Endothelial cell of coronary artery (primary cell): Measurements from ENCODE around the gene SMTN. TPM values are rescaled to one million over a fixed set of nuclear protein-coding genes. Genes with fewer than 3 reads are reported as not detected.

Source experiments
- total RNA-seq: library from RNA; depleted of rRNA; stranded (reverse); fragments of >200 nt; gene quantifications from 2 replicates; pipeline ENCODE4 v1.2.3, GENCODE V29; 2014

The SMTN gene
- total RNA-seq = 121 and 146 TPM in 2 replicates

GRCh38 chr22:31080848-31081649, at the start of gene SMTN:
SMTN (plus strand) TSS chr22:31081318; CDS start chr22:31083259, 1,941 bp downstream.

GRCh38 chr22:31107178-31107893, 26.2 kb downstream of the SMTN start, which contains the start of gene SELENOM:
SELENOM (minus strand) TSS chr22:31107568; CDS start chr22:31107505, 63 bp downstream.

GRCh38 chr22:31122532-31123291, 41.6 kb downstream of the SMTN start, which contains the start of gene INPP5J:
INPP5J (plus strand) TSS chr22:31122966; CDS start chr22:31123015, 49 bp downstream.

GRCh38 chr22:31139866-31140716, 59.0 kb downstream of the SMTN start, which contains the start of gene PLA2G3:
PLA2G3 (minus strand) TSS chr22:31140508; CDS start chr22:31140354, 154 bp downstream.

Other genes starting within 250 kb of the SMTN start
- gene MORC2, start 112.5 kb upstream of the SMTN start, total RNA-seq = 13.1 and 18.4 TPM in 2 replicates
- 26.4 and 34.4 TPM in 2 replicates for gene TUG1, start 112.1 kb upstream of the SMTN start, total RNA-seq
- 38.3 and 46.0 TPM in 2 replicates for gene SELENOM, start 26.2 kb downstream of the SMTN start, total RNA-seq
- gene INPP5J, start 41.6 kb downstream of the SMTN start, total RNA-seq = 0.27 and 0.47 TPM in 2 replicates
- not detected in 2 replicates for gene PLA2G3, start 59.2 kb downstream of the SMTN start, total RNA-seq
- 17.8 and 19.6 TPM in 2 replicates for gene RNF185, start 78.9 kb downstream of the SMTN start, total RNA-seq
- gene LIMK2, start 131.0 kb downstream of the SMTN start, total RNA-seq = 62.1 and 91.3 TPM in 2 replicates
- 13.5 and 18.0 TPM in 2 replicates for gene PIK3IP1, start 211.2 kb downstream of the SMTN start, total RNA-seq